Ramos (cell line): ENCODE data around the gene FGF11.
"Not testable (repeated sequence)": the region's sequence is repeated elsewhere in the genome, so short reads cannot be mapped to it uniquely, and the experiment has no call there.

Source experiments
- in situ Hi-C: fragments of 300-500 bp; cut with MboI; formaldehyde crosslinking; loops from one replicate; pipeline ENCODE4 v1.14.3; 2022; ENCODE audit warnings: low sequenced_read_pairs; ENCODE audit not compliant: unreplicated experiment

The FGF11 gene

DNA sequence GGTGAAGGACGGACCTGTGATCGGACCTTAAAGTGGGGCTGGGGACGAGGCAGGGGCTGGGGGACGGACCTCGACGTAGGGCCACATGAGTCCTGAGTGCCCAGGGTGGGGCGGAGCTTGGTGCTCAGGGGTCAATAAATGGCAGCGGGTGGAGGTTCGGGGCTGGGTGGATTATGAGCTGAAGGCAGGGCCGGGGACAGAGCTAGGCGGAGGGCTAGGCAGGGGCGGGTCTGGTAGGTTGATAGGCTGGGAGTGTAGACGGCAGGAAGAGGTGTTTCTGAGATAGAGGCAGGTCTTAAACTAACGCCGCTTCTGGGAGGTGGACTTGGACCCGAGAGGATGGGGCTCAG lies 6.3 kb downstream of the FGF11 start:
- in situ Hi-C loops: no loop called here

GRCh38 chr17:7448461-7448860 lies 9.1 kb downstream of the FGF11 start:
- in situ Hi-C loops: no loop called here

DNA sequence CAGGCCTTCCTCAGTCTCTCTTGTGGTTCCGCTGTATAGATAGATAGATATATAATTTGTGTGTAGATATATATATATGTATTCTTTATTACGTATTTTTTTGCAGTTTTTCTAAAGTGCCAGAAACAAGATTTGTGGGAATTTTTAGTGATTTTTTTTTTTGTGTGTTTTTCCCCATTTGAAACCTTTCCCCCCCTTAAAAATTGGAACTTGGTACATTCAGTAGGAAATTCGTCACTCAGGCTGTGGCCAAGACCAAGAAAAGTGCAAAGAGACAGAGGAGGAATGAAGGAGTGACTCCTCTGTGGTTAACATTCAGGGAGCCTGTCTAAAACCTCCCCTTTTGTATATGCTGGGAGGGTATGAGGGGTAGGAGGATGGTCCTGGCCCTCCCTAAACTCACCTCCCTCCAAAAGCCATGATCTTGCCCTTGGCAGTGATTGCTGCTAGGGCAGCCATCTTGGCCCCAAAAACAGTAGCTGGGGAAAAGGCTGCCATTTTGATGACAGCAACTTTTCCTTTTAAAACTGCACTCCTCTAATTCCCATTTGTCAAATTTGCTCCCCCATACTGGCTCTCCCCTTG lies 20.7 kb downstream of the FGF11 start:
- in situ Hi-C loops: no loop called here

DNA sequence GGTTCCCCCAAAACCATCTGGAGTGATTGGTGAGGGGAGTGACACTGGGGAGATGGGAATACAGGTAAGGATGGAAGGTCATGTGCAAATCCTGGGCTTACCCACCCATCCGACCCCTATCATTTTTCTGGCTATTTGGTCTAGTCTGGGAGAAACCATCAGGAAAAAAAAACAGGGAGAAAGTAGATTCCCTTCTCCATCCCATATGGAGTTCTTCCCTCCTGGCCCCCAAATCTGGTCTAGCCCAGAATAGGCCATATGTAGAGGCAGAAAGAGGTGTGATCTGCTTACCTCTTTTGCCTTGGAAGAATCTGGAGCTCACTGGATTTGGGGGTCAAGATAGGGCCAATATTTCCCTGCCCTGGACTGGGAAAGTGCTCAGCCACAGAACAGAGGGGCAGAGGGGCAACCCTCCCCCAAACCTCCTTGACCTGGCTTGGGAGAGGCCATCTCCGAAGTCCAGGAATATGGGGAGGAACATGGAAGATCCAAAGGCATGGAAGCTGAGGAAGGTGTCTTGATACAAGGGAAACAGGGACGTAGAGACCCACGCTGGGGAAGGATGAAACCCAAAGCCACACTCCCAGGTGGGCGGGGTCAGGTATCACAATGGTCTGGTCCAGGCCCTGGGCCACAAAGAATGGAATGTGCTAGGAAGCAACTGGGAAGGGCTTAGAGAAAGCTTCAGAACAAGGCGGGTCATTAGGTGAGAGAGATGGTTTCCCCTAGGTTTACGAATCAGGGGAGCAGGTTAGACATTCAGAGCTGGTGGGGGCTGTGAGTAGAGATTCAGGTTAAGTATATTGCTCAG lies 21.7 kb downstream of the FGF11 start:
- in situ Hi-C loops: no loop called here

DNA sequence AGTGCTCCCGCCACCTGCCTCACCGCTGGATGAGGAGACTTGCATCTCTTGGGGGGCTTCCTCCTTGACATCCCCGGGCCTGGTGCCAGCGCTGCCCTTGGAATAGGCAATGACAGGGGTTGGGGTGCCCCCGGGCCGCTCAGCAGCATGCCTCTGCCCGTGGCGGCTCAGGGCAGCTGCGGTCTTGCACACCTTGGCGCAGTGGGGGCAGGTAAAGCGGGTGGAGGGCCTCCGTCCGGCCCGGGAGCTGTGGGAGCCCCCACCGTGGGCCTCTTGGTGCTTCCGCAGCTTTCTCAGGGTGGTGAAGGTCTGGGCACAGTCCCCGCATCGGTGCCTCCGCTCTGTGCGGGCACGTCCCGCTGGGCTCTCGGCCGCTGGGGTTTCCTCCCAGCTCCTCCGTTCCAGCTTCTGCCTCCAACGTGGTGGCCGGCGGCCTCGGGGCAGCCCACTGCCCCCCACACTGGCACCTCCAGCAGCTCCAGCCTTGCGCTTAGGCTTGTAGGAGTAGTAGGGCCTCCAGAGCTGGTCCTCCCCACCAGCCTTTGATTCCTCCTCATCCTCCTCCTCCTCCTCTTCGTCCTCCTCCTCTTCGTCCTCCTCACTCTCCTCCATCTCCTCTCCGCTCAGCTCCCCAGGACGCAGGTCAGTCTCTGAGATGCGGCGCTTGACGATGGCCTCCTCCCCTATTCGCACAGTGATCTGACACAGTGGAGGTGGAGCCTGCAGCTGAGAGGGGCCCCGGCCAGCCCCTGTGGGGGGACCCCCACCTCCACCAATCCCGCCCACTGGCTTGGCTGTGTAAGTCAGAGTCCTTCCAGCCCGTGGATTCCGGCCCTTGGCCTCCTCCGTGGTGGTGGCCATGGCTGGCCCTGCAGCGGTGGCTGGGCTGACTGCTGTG lies 23.4 kb downstream of the FGF11 start:
- in situ Hi-C loops: no loop called here

DNA sequence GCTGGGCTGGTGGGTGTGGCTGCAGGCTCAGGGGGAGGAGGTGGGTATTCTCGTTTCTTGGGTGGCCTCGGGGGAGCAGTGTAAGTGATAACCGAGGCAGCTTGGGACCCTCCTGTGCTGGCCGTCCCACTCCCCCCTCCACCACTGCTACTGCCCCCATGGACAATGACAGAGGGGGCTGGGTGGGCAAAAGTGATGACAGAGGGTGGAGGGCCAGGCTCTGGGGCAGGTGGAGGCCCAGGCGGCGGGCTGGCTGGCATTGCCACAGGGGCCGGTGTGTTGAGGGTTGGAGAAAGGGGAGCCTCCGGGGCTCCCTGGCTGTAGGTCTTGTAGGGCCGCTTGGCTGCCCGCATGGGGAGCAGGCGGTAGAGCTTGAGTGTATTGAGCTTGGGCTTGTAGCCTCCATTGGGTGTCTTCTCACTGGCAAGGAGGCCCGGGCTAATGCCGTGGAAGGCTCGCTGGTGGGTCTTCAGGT lies 24.1 kb downstream of the FGF11 start:
- in situ Hi-C loops: no loop called here

DNA sequence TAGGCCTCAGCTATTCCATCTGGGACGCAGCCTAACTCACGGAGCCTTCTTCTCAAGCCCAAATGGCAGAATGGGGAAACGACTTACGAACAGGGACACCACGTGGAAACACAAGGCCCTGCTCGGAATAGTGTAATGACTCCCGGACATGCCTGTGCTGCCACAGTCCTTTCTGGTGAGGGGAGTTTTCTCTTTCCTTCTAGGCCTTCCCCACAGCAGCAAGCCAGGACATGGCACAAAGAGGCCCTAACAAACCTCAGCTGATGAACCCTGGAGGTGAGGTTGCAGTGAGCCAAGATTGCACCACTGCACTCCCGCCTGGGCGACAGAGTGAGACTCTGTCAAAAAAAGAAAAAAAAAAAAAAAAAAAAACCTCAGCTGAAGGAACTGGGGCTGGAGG lies 24.8 kb downstream of the FGF11 start:
- in situ Hi-C loops: no loop called here

- in situ Hi-C loops: no loop called here
These were observed 26.4 kb downstream of the FGF11 start for GRCh38 chr17:7465597-7466275.

DNA sequence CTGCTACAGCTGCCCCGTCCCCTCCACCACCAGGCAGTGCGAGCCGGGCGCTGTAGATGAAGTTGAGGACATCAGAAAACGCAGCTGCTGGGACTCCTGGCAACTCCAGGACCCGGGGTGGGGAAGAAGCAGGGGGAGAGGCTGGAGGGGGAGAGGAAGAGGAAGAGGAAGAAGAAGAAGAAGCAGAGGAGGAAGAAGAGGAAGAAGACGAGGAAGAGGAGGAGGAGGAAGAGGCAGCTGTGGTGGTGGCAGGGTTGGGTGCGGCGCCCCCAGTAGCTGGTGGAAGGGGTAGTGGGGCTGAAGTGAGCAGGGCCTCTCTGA lies 27.0 kb downstream of the FGF11 start:
- in situ Hi-C loops: no loop called here

- in situ Hi-C loops: no loop called here
These were observed 27.5 kb downstream of the FGF11 start for GRCh38 chr17:7466639-7467341.

GRCh38 chr17:7467498-7467897 lies 28.2 kb downstream of the FGF11 start:
- in situ Hi-C loops: no loop called here

- in situ Hi-C loops: no loop called here
These were observed 29.0 kb downstream of the FGF11 start for GRCh38 chr17:7468290-7468689.

GRCh38 chr17:7468804-7469389 lies 29.6 kb downstream of the FGF11 start:
- in situ Hi-C loops: no loop called here

DNA sequence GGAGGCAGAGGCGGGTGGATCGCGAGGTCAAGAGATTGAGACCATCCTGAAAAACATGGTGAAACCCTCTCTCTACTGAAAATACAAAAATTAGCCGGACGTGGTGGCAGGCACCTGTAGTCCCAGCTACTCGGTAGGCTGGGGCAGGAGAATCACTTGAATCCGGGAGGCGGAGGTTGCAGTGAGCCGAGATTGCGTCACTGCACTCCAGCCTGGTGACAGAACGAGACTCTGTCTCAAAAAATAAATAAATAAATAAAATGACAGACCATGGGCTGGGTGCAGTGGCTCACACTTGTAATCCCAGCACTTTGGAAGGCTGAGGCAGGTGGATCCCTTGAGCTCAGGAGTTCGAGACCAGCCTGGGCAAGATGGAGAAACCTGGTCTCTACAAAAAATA lies 30.5 kb downstream of the FGF11 start:
- in situ Hi-C loops: not testable (repeated sequence)

DNA sequence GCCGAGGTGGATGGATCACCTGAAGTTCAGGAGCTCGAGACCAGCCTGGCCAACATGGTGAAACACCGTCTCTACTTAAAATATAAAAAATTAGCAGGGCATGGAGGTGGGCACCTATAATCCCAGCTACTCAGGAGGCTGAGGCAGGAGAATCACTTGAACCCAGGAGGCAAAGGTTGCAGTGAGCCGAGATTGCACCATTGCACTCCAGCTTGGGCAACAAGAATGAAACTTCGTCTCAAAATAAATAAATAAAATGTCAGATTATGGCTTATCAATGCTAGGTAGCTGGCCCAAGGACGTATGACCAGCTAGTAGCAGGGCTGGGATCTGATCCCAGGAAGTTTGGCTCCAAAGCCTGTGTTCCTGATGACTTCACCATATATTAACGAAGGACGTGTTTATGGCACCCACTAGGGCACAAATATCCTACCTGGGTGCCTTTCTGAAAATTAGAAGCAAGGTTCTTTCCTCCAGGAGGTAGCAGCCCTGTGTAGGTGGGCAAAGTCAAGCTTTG lies 31.2 kb downstream of the FGF11 start:
- in situ Hi-C loops: not testable (repeated sequence)

DNA sequence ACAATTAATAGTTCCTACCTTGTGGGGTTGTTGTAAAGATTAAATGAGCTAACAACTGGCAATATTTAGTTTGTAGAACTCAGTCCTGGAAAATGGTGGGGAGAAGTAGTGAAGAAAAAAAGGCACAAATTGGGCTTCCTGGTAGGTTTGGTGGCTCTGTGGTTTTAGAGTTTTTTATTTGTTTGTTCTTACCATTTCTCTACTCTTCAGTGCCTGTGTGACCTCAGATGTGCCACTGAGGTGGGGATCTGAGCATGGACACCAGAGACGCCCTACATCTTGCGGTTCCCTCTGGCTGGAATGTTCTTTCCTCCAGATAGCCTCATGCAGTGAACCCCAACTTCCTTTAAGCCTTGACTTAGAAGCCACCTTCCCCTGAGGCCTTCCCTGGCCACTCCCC lies 32.4 kb downstream of the FGF11 start:
- in situ Hi-C loops: no loop called here

DNA sequence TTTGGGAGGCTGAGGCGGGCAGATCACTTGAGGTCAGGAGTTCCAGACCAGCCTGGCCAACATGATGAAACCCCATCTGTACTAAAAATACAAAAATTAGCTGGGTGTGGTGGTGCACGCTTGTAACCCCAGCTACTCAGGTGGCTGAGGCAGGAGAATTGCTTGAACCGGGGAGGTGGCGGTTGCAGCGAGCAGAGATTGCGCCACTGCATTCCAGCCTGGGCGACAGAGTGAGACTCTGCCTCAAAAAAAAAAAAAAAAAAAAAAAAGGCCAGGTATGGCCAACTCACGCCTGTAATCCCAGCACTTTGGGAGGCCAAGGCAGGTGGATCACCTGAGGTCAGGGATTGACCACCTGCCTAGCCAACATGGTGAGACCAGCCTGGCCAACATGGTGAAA lies 35.5 kb downstream of the FGF11 start:
- in situ Hi-C loops: not testable (repeated sequence)

DNA sequence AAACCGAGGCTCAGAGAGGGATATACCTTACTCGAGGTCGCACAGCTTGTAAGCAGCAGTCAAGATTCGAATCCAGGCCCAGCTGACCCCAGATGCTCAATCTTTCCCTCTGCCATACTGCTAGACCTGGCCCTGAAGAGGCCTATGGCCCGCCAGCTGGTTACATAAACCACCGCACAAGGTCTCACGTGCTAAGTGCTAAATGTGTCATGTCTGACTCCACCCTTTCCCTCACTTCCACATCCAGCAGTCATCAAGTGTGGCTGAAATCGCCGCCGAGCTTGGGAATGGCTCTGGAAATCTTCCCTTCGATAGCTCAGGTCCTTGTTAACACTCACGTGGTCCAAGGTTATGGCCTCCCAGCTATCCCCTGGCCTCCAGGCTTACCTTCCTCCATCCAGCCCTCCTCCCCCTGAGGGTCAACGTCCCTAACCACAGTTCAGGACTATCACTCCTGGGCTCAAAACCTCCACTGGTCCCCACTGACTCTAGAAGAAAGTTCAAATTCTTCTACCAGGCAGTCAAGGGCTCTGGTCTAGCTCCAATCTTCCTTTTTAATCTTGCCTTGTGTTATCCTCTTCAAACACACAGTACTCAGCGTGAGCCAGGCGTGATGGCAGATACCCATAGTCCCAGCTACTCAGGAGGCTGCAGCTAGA lies 36.6 kb downstream of the FGF11 start:
- in situ Hi-C loops: no loop called here

DNA sequence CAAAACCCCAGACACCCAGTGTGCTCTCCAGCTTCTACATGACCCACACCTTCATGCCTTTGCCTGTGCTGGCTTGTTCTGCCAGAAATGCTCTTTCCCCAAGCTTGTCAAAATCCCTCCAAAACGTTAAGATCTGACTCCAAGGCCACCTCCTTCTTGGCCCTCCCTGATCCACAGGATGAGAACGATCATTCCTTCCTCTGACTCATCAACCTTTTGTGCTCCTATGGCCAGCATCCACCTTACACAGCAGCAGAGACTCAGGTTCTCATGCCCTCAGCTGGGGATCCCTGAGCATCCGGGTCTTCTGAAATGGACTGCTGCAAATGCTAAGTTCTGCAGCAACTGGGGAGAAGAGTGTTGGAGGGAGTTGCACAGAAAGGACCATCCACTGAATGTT lies 37.2 kb downstream of the FGF11 start:
- in situ Hi-C loops: no loop called here
